ENCODE data around the gene BCKDHA. TPM values are rescaled to one million over a fixed set of nuclear protein-coding genes. Genes with fewer than 3 reads are reported as not detected.

BCKDHA gene
- total RNA-seq, 1 donor from 2014 or later, result 25.7 TPM

- Mint-ChIP-seq H3K36me3 (peaks cover 2% of the 10 kb centered on the region), H3K4me3 (peak overlapping the region; percentile 98), H3K27ac (no peak overlapping the region), H3K9me3 (no peaks in the 10 kb centered on the region), H3K4me1 (peaks cover 26% of the 10 kb centered on the region), H3K27me3 (ENCODE audit: insufficient read depth, low read depth) (peaks cover 8% of the 10 kb centered on the region)
- H3F3A ChIP-seq (ENCODE audit: low read depth), result peaks cover 4% of the 10 kb centered on the region
- H3K27ac ChIP-seq, result no peak overlapping the region
- H3K4me1 ChIP-seq, result peaks cover 7% of the 10 kb centered on the region
- no peaks in the 10 kb centered on the region for H3K27me3 ChIP-seq
- no peak overlapping the region for H3K4me2 ChIP-seq
- H4K20me1 ChIP-seq (ENCODE audit: low read depth), result peaks cover 5% of the 10 kb centered on the region
- H3K79me2 ChIP-seq (ENCODE audit: low read depth), result peaks cover 42% of the 10 kb centered on the region
- no peak overlapping the region for H3K4me3 ChIP-seq
- H3K9me3 ChIP-seq (ENCODE audit: low read depth), result no peaks in the 10 kb centered on the region
- DNase-seq (ENCODE audit: low spot score), result no peak
- H3K9ac ChIP-seq, result no peak overlapping the region
- H2AFZ ChIP-seq (replicated peaks), result no peak overlapping the region
- TF ChIP-seq CTCF (IDR thresholded peaks at IDR 0.05) (no peak), EZH2 (IDR thresholded peaks at IDR 0.05) (no peak), EZH2phosphoT487 (IDR thresholded peaks at IDR 0.05) (no peak)
- no peaks in the 10 kb centered on the region for H3K36me3 ChIP-seq
Observed at GRCh38 chr19:41399525-41399924, 1.9 kb downstream of the BCKDHA start.

- Histone ChIP-seq H3K79me2 (ENCODE audit: low read depth) (peaks cover 29% of the 10 kb centered on the region), H3K27me3 (no peaks in the 10 kb centered on the region), H2AFZ (replicated peaks) (no peak overlapping the region), H3K4me2 (no peak overlapping the region), H3K4me3 (no peak overlapping the region), H3K4me1 (peaks cover 7% of the 10 kb centered on the region), H4K20me1 (ENCODE audit: low read depth) (peaks cover 11% of the 10 kb centered on the region), H3K9ac (no peak overlapping the region), H3F3A (ENCODE audit: low read depth) (no peaks in the 10 kb centered on the region), H3K27ac (no peak overlapping the region), H3K9me3 (ENCODE audit: low read depth) (no peaks in the 10 kb centered on the region), H3K36me3 (no peaks in the 10 kb centered on the region)
- peaks cover 7% of the 10 kb centered on the region for H3K27me3 Mint-ChIP-seq (ENCODE audit: insufficient read depth, low read depth)
- H3K4me3 Mint-ChIP-seq, result no peak overlapping the region
- H3K4me1 Mint-ChIP-seq, result peaks cover 16% of the 10 kb centered on the region
- H3K27ac Mint-ChIP-seq, result no peak overlapping the region
- no peak for DNase-seq (ENCODE audit: low spot score)
- TF ChIP-seq EZH2 (IDR thresholded peaks at IDR 0.05) (no peak), EZH2phosphoT487 (IDR thresholded peaks at IDR 0.05) (no peak), CTCF (IDR thresholded peaks at IDR 0.05) (no peak)
- peaks cover 2% of the 10 kb centered on the region for H3K36me3 Mint-ChIP-seq
- H3K9me3 Mint-ChIP-seq, result no peaks in the 10 kb centered on the region
Observed at GRCh38 chr19:41401483-41401882, 3.9 kb downstream of the BCKDHA start.

- peaks cover 24% of the 10 kb centered on the region for H3K79me2 ChIP-seq (ENCODE audit: low read depth)
- no peak overlapping the region for H3K4me3 ChIP-seq
- H3K36me3 ChIP-seq, result no peaks in the 10 kb centered on the region
- no peaks in the 10 kb centered on the region for H3K9me3 ChIP-seq (ENCODE audit: low read depth)
- H2AFZ ChIP-seq (replicated peaks), result no peak overlapping the region
- no peak overlapping the region for H3K27ac ChIP-seq
- Mint-ChIP-seq H3K27me3 (ENCODE audit: insufficient read depth, low read depth) (peaks cover 5% of the 10 kb centered on the region), H3K4me3 (no peak overlapping the region), H3K4me1 (peaks cover 17% of the 10 kb centered on the region), H3K27ac (no peak overlapping the region), H3K9me3 (no peaks in the 10 kb centered on the region), H3K36me3 (peaks cover 2% of the 10 kb centered on the region)
- no peak for DNase-seq (ENCODE audit: low spot score)
- H3F3A ChIP-seq (ENCODE audit: low read depth), result peaks cover 5% of the 10 kb centered on the region
- H4K20me1 ChIP-seq (ENCODE audit: low read depth), result peaks cover 13% of the 10 kb centered on the region
- H3K4me1 ChIP-seq, result peaks cover 7% of the 10 kb centered on the region
- H3K27me3 ChIP-seq, result no peaks in the 10 kb centered on the region
- TF ChIP-seq CTCF (IDR thresholded peaks at IDR 0.05), result no peak
- no peak for TF ChIP-seq EZH2phosphoT487 (IDR thresholded peaks at IDR 0.05)
- TF ChIP-seq EZH2 (IDR thresholded peaks at IDR 0.05), result no peak
- no peak overlapping the region for H3K9ac ChIP-seq
- H3K4me2 ChIP-seq, result no peak overlapping the region
Observed at GRCh38 chr19:41402010-41402409, 4.4 kb downstream of the BCKDHA start.

Measured in neural progenitor cell (in vitro differentiated cells).